OCI-LY3 (cell line): ENCODE measurements around the gene VASH2.

Experiments used
- CTCF ChIP-seq: fragments of 200-600, 300-600 bp; sonication (generic); IDR thresholded peaks from 2 replicates; pipeline ENCODE4 v1.5.1; 2014; ENCODE audit warnings: antibody characterized with exemption, low read length, low read depth
- EZH2phosphoT487 ChIP-seq: fragments of 200-600 bp; shearing (Covaris generic); IDR thresholded peaks from 2 replicates; pipeline ENCODE4 v1.6.1; 2018; ENCODE audit warnings: antibody characterized with exemption, mixed run types, low read depth

GRCh38 chr1:212946872-212947271 lies 3.5 kb upstream of the VASH2 start:
- TF ChIP-seq CTCF (no peak), EZH2phosphoT487 (no peak)
